ENCODE data around the gene PRKCE.

DNA sequence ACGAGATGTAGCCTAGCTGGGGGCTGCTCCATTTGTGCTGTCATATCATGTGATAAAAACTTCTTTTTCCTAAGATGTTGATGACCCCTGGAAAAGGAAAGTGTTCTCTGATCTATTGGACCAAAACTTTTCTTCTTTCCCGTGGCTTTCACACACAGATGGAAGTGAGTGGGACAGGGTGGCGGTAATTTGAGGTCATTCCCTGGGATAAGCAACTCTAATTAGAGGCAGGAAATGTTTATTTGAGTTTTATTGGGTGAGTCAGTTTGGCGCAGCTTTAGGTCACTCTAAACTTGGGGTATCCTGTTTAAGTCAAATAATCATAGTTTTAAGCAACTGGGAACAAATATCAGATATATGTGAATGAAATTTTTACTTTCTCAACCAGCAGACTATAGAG lies 424.8 kb downstream of the PRKCE start:
- TF ChIP-seq, protein P1, sequence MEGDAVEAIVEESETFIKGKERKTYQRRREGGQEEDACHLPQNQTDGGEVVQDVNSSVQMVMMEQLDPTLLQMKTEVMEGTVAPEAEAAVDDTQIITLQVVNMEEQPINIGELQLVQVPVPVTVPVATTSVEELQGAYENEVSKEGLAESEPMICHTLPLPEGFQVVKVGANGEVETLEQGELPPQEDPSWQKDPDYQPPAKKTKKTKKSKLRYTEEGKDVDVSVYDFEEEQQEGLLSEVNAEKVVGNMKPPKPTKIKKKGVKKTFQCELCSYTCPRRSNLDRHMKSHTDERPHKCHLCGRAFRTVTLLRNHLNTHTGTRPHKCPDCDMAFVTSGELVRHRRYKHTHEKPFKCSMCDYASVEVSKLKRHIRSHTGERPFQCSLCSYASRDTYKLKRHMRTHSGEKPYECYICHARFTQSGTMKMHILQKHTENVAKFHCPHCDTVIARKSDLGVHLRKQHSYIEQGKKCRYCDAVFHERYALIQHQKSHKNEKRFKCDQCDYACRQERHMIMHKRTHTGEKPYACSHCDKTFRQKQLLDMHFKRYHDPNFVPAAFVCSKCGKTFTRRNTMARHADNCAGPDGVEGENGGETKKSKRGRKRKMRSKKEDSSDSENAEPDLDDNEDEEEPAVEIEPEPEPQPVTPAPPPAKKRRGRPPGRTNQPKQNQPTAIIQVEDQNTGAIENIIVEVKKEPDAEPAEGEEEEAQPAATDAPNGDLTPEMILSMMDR (IDR thresholded peaks at IDR 0.05) = no peak
- TF ChIP-seq, protein P2, sequence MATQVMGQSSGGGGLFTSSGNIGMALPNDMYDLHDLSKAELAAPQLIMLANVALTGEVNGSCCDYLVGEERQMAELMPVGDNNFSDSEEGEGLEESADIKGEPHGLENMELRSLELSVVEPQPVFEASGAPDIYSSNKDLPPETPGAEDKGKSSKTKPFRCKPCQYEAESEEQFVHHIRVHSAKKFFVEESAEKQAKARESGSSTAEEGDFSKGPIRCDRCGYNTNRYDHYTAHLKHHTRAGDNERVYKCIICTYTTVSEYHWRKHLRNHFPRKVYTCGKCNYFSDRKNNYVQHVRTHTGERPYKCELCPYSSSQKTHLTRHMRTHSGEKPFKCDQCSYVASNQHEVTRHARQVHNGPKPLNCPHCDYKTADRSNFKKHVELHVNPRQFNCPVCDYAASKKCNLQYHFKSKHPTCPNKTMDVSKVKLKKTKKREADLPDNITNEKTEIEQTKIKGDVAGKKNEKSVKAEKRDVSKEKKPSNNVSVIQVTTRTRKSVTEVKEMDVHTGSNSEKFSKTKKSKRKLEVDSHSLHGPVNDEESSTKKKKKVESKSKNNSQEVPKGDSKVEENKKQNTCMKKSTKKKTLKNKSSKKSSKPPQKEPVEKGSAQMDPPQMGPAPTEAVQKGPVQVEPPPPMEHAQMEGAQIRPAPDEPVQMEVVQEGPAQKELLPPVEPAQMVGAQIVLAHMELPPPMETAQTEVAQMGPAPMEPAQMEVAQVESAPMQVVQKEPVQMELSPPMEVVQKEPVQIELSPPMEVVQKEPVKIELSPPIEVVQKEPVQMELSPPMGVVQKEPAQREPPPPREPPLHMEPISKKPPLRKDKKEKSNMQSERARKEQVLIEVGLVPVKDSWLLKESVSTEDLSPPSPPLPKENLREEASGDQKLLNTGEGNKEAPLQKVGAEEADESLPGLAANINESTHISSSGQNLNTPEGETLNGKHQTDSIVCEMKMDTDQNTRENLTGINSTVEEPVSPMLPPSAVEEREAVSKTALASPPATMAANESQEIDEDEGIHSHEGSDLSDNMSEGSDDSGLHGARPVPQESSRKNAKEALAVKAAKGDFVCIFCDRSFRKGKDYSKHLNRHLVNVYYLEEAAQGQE (IDR thresholded peaks at IDR 0.05; ENCODE audit: insufficient read depth in 1 of 2, low read depth in 2 of 2, low read length in 1 of 2) = no peak
- TF ChIP-seq POLR2AphosphoS5 (IDR thresholded peaks at IDR 0.05; ENCODE audit: low read depth, low read length) = no peak
- no peak for TF ChIP-seq SIN3A (IDR thresholded peaks at IDR 0.05; ENCODE audit: borderline replicate concordance, insufficient read depth, low read depth, low read length)
- TF ChIP-seq TCF7L2 (IDR thresholded peaks at IDR 0.05; ENCODE audit: low read depth, low read length) = no peak
